Transverse colon (tissue), 4 donors: Measurements from ENCODE around the gene ALDH3B1.

Experiments
- EP300 ChIP-seq: sonication (generic); formaldehyde crosslinking; IDR thresholded peaks from one replicate; pipeline ENCODE4 v1.6.1; 2017; ENCODE audit warnings: antibody characterized with exemption, low read depth
- POLR2A ChIP-seq: fragments of 450-650 bp; IDR thresholded peaks from one replicate; pipeline ENCODE4 v1.6.1; 2016; ENCODE audit warnings: antibody characterized with exemption, mild to moderate bottlenecking, moderate library complexity
- POLR2AphosphoS5 ChIP-seq, 3 donors: sonication (generic); formaldehyde crosslinking; IDR thresholded peaks; one replicate each; pipeline ENCODE4 v1.6.1; 2016; ENCODE audit warnings: antibody characterized with exemption in 3 of 3
- TF ChIP-seq, protein P1 (sequence below), 5 experiments: fragments of 200-600 bp in 3 of 5; fragments of 450-650 bp in 2 of 5; sonication (generic) in 3 of 5; IDR thresholded peaks; 1 replicate in 2 of 5; 2 replicates in 3 of 5; pipeline ENCODE4 v1.5.1; 2016 to 2017; ENCODE audit warnings: antibody characterized with exemption in 5 of 5, inconsistent platforms in 3 of 5, mild to moderate bottlenecking in 2 of 5, moderate library complexity in 1 of 5

DNA sequence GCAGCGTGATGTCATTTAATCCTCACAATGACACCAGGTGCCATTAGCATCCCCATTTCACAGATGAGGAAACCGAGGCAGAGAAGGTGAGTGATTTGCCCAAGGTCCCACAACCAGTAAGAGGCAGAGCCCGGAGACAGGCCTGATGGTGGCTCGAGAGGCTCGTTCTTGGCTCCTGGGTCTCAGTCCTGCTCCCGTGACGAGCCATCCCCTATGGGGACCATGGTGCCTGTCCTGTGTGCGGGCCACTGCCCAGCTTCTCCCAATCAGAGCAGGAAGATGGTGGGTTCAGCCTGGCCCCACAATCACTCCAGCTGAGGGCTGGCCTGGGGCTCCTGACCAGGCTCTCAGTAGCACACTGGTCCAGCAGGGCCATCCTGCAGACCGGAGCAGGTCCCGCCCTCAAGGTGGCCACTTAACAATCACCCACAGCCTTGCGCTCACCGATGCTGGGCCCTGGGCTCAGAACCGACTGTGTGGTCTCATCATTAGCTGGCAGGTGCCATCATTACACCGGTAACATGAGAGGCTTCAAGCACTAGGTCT, 3.6 kb downstream of the ALDH3B1 start:
- TF ChIP-seq POLR2AphosphoS5 (IDR thresholded peaks at IDR 0.05) (no peak), POLR2A (no peak), EP300 (no peak)
- TF ChIP-seq, protein P1, sequence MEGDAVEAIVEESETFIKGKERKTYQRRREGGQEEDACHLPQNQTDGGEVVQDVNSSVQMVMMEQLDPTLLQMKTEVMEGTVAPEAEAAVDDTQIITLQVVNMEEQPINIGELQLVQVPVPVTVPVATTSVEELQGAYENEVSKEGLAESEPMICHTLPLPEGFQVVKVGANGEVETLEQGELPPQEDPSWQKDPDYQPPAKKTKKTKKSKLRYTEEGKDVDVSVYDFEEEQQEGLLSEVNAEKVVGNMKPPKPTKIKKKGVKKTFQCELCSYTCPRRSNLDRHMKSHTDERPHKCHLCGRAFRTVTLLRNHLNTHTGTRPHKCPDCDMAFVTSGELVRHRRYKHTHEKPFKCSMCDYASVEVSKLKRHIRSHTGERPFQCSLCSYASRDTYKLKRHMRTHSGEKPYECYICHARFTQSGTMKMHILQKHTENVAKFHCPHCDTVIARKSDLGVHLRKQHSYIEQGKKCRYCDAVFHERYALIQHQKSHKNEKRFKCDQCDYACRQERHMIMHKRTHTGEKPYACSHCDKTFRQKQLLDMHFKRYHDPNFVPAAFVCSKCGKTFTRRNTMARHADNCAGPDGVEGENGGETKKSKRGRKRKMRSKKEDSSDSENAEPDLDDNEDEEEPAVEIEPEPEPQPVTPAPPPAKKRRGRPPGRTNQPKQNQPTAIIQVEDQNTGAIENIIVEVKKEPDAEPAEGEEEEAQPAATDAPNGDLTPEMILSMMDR (IDR thresholded peaks at IDR 0.05): no peak
